Endodermal cell (in vitro differentiated cells): ENCODE measurements around the gene UGT1A10. TPM values are rescaled to one million over a fixed set of nuclear protein-coding genes. Genes with fewer than 3 reads are reported as not detected.
"Not testable (repeated sequence)": the region's sequence is repeated elsewhere in the genome, so short reads cannot be mapped to it uniquely, and the experiment has no call there.

Source experiments
- DNase-seq: peaks from one replicate; pipeline ENCODE4 v3.0.0-alpha.2; 2017
- H3K27ac ChIP-seq: 2 replicates; pipeline ENCODE4 v1.5.1; 2013; ENCODE audit warnings: mild to moderate bottlenecking, low read depth, low read length, moderate library complexity
- H3K27me3 ChIP-seq: 2 replicates; pipeline ENCODE4 v1.6.1; 2013; ENCODE audit warnings: mild to moderate bottlenecking, low read length, moderate library complexity; ENCODE audit not compliant: insufficient read depth, control insufficient read depth, poor library complexity, severe bottlenecking
- H3K36me3 ChIP-seq: 2 replicates; pipeline ENCODE4 v1.7.0; 2013; ENCODE audit warnings: mild to moderate bottlenecking, low read length, moderate library complexity; ENCODE audit not compliant: control insufficient read depth, insufficient read depth
- H3K4me1 ChIP-seq: one replicate; pipeline ENCODE4 v1.7.0; 2013; ENCODE audit warnings: low read length; ENCODE audit not compliant: control insufficient read depth, insufficient read depth
- H3K4me3 ChIP-seq: 2 replicates; pipeline ENCODE4 v1.5.1; 2013; ENCODE audit warnings: mild to moderate bottlenecking, low read length, moderate library complexity
- H3K9ac ChIP-seq: 2 replicates; pipeline ENCODE4 v1.6.1; 2013; ENCODE audit warnings: mild to moderate bottlenecking, low read length, moderate library complexity; ENCODE audit not compliant: poor library complexity, severe bottlenecking; ENCODE audit errors: extremely low read depth
- H3K9me3 ChIP-seq: 2 replicates; pipeline ENCODE4 v1.6.1; 2013; ENCODE audit warnings: mild to moderate bottlenecking, low read length, moderate library complexity; ENCODE audit not compliant: control insufficient read depth
- H3K27ac Mint-ChIP-seq: 2 replicates; pipeline ENCODE4 v1.8.0; 2020; ENCODE audit warnings: mixed read lengths
- H3K27me3 Mint-ChIP-seq: 2 replicates; pipeline ENCODE4 v1.8.0; 2021; ENCODE audit warnings: mild to moderate bottlenecking, mixed read lengths; ENCODE audit not compliant: insufficient read depth
- H3K36me3 Mint-ChIP-seq: 2 replicates; pipeline ENCODE4 v1.8.0; 2020; ENCODE audit warnings: low read depth, mixed read lengths
- H3K4me1 Mint-ChIP-seq: 2 replicates; pipeline ENCODE4 v1.8.0; 2020; ENCODE audit warnings: mixed read lengths
- H3K4me3 Mint-ChIP-seq: 2 replicates; pipeline ENCODE4 v1.8.0; 2020; ENCODE audit warnings: mild to moderate bottlenecking, moderate library complexity, mixed read lengths
- H3K9me3 Mint-ChIP-seq: 2 replicates; pipeline ENCODE4 v1.8.0; 2020; ENCODE audit warnings: mild to moderate bottlenecking, mixed read lengths
- WGBS, 2 experiments: methylation state at CpG; one replicate each; pipeline versions ENCODE4 v1.1.5 to v1.1.7; 2013; ENCODE audit warnings: missing lambda C conversion rate in 2 of 2, mixed read lengths in 1 of 2; ENCODE audit not compliant: insufficient coverage in 1 of 2, insufficient read length in 1 of 2; 5-methylcytosine and 5-hydroxymethylcytosine counted together
- total RNA-seq, 2 donors: library from RNA; stranded (reverse); fragmentation: NEBNext Ultra II Directional in 1 of 2; extraction: Animal tissue kit (Norgen Biotek cat#: 25700) in 1 of 2; gene quantifications; 2 replicates in 1 of 2; 3 replicates in 1 of 2; pipeline ENCODE4 v1.2.1, GENCODE V29; 2021
- TF ChIP-seq, protein P1 (sequence below): fragments of 200-600 bp; sonication (generic); conservative IDR thresholded peaks from 2 replicates; pipeline ENCODE4 v1.5.0; 2021; ENCODE audit warnings: antibody characterized with exemption, mild to moderate bottlenecking

The UGT1A10 gene
- total RNA-seq, 2 donors from 2014 or later = 0.13 TPM; not detected in 1

DNA sequence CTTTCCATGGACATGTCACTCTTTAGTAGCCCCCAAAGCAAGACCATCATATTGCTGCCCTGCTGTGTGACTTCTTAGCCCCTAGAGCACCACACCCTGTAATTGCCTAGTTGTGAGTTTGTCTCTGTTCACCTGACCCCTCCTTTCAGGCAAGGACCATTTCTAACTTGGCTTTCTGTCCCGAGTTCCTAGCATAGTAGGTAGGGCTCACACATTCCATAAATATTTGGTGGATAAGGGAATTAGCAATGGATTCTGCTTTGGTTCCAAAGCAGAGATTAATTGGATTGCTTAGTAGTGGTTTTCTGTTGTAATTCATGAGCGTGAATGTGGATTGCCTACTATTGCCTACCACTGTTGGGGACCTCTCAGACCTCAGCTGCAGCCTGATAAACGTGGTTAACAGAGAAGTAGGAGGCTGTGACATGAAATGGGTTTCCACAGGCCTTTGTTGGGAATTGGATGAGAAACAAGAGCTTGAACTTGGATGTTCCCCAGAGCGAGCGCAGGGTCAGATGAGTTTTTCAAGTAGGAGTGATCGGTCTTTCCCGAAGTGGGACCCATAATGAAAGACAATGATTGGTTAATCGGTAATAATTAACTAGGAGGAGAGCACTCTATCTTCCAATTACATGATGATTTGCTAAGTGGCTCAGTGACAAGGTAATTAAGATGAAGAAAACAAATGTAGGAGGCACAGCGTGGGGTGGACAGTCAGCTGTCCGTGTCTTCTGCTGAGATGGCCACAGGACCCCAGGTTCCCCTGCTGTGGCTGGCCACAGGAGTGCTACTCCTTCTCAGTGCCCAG is 110.4 kb downstream of the UGT1A10 start:
- no peaks in the 10 kb centered on the region for H3K4me1 Mint-ChIP-seq
- DNase-seq = no peak
- Histone ChIP-seq H3K9ac (no peak overlapping the region), H3K36me3 (no peaks in the 10 kb centered on the region), H3K27me3 (no peaks in the 10 kb centered on the region), H3K4me1 (no peaks in the 10 kb centered on the region), H3K9me3 (peaks cover 15% of the 10 kb centered on the region), H3K27ac (no peak overlapping the region), H3K4me3 (no peak overlapping the region)
- H3K27me3 Mint-ChIP-seq = peaks cover 7% of the 10 kb centered on the region
- WGBS, 2 experiments = 80 to 84% methylated on average over 9 to 10 of the region's 10 CpGs
- H3K4me3 Mint-ChIP-seq = no peak overlapping the region
- peaks cover 32% of the 10 kb centered on the region for H3K9me3 Mint-ChIP-seq
- no peak overlapping the region for H3K27ac Mint-ChIP-seq
- no peaks in the 10 kb centered on the region for H3K36me3 Mint-ChIP-seq
- TF ChIP-seq, protein P1, sequence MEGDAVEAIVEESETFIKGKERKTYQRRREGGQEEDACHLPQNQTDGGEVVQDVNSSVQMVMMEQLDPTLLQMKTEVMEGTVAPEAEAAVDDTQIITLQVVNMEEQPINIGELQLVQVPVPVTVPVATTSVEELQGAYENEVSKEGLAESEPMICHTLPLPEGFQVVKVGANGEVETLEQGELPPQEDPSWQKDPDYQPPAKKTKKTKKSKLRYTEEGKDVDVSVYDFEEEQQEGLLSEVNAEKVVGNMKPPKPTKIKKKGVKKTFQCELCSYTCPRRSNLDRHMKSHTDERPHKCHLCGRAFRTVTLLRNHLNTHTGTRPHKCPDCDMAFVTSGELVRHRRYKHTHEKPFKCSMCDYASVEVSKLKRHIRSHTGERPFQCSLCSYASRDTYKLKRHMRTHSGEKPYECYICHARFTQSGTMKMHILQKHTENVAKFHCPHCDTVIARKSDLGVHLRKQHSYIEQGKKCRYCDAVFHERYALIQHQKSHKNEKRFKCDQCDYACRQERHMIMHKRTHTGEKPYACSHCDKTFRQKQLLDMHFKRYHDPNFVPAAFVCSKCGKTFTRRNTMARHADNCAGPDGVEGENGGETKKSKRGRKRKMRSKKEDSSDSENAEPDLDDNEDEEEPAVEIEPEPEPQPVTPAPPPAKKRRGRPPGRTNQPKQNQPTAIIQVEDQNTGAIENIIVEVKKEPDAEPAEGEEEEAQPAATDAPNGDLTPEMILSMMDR = no peak

DNA sequence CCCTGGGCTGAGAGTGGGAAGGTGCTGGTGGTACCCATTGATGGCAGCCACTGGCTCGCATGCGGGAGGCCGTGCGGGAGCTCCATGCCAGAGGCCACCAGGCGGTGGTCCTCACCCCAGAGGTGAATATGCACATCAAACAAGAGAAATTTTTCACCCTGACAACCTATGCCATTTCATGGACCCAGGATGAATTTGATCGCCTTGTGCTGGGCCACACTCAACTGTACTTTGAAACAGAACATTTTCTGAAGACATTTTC is 111.0 kb downstream of the UGT1A10 start:
- 93% methylated on average over 3 to 6 of the region's 6 CpGs for WGBS, 2 experiments
- Histone ChIP-seq H3K27ac (no peak overlapping the region), H3K9me3 (peaks cover 15% of the 10 kb centered on the region), H3K4me1 (no peaks in the 10 kb centered on the region), H3K4me3 (no peak overlapping the region), H3K9ac (no peak overlapping the region), H3K36me3 (no peaks in the 10 kb centered on the region), H3K27me3 (no peaks in the 10 kb centered on the region)
- no peak for DNase-seq
- Mint-ChIP-seq H3K4me1 (no peaks in the 10 kb centered on the region), H3K9me3 (peaks cover 38% of the 10 kb centered on the region), H3K4me3 (no peak overlapping the region), H3K36me3 (no peaks in the 10 kb centered on the region), H3K27me3 (peaks cover 7% of the 10 kb centered on the region), H3K27ac (no peak overlapping the region)
- TF ChIP-seq, protein P1 = no peak

DNA sequence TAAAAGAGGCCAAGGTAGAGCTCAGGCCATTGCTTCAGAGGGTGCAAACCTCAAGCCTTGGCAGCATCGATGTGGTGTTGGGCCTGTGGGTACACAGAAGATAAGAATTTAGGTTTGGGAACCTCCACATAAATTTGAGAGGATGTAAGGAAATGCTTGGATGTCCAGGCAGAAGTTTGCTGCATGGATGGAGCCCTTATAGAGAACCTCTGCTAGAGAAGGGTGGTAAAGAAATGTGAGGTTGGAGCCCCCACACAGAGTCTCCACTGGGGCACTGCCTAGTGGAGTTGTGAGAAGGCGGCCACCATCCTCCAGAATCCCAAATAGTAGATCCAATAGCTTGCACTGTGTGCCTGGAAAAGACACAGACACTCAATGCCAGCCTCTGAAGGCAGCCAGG is 114.4 kb downstream of the UGT1A10 start:
- H3K4me3 ChIP-seq, H3K27me3 ChIP-seq, H3K27me3 Mint-ChIP-seq, H3K27ac ChIP-seq, H3K36me3 ChIP-seq, H3K9ac ChIP-seq, H3K27ac Mint-ChIP-seq, H3K36me3 Mint-ChIP-seq, DNase-seq, H3K4me3 Mint-ChIP-seq, H3K4me1 ChIP-seq, H3K4me1 Mint-ChIP-seq: not testable (repeated sequence)
- peaks cover 44% of the 10 kb centered on the region for H3K9me3 Mint-ChIP-seq
- peaks cover 15% of the 10 kb centered on the region for H3K9me3 ChIP-seq
- WGBS, 2 experiments = 88% methylated on average over 2 of the region's 2 CpGs; no CpG with 5 or more reads in 1 of the 2 experiments

DNA sequence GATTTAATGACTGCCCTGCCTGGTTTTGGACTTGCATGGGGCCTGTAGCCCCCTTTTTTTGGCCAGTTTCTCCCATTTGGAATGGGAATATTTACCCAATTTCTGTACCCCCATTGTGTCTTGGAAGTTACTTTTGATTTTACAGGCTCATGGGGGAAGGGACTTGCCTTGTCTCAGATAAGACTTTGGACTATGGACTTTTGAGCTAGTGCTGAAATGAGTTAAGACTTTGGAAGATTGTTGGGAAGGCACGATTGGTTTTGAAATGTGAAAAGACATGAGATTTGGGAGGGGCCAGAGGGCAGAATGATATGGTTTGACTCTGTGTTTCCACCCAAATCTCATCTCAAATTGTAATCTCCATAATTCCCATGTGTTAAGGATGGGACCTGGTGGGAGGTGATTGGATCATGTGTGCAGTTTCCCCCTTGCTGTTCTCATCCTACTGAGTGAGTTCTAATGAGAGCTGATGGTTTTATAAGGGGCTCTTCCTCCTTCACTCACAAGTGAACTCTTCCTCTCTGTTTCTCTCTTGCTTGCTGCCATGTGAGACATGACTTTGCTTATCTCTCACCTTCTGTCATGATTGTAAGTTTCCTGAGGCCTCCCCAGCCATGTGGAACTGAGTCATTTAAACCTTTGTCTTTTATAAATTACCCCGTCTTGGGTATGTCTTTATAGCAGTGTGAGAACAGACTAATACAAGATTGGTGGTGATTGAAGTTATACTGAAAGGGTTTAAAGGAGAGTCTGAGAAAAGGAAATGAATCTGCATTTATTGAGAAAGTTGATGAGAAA is 115.2 kb downstream of the UGT1A10 start:
- not testable (repeated sequence) for H3K9ac ChIP-seq, H3K27ac ChIP-seq, H3K4me3 ChIP-seq, H3K4me1 ChIP-seq, H3K4me1 Mint-ChIP-seq, H3K27me3 ChIP-seq, H3K27me3 Mint-ChIP-seq, H3K36me3 Mint-ChIP-seq, H3K4me3 Mint-ChIP-seq, DNase-seq, H3K36me3 ChIP-seq, H3K27ac Mint-ChIP-seq
- H3K9me3 Mint-ChIP-seq = peaks cover 44% of the 10 kb centered on the region
- 83 to 88% methylated on average over 1 to 2 of the region's 2 CpGs for WGBS, 2 experiments
- H3K9me3 ChIP-seq = peaks cover 15% of the 10 kb centered on the region
